SU-DHL-6 (cell line): ENCODE results near the gene PEX13.

Source experiments
- H2AFZ ChIP-seq: fragments of 200-600 bp; sonication (generic); 2 replicates; pipeline ENCODE4 v1.6.1; 2014; ENCODE audit warnings: low read depth, mild to moderate bottlenecking, moderate library complexity, mixed read lengths, antibody characterized with exemption, low read length; ENCODE audit not compliant: severe bottlenecking
- H3F3A ChIP-seq: fragments of 200-600 bp; shearing (Covaris generic); 2 replicates; pipeline ENCODE4 v1.6.0; 2016; ENCODE audit warnings: antibody characterized with exemption, mild to moderate bottlenecking; ENCODE audit not compliant: insufficient read depth
- H3K27ac ChIP-seq: fragments of 200-600 bp; sonication (generic); 2 replicates; pipeline ENCODE4 v1.5.1; 2016; ENCODE audit warnings: low read depth, mild to moderate bottlenecking, low read length, moderate library complexity, mixed read lengths
- H3K27me3 ChIP-seq: fragments of 200-600 bp; sonication (generic), shearing (Covaris generic); 2 replicates; pipeline ENCODE4 v1.6.0; 2014; ENCODE audit warnings: mild to moderate bottlenecking, low read length
- H3K36me3 ChIP-seq: fragments of 200-600 bp; sonication (generic); 2 replicates; pipeline ENCODE4 v1.6.1; 2014; ENCODE audit warnings: mild to moderate bottlenecking, low read length, mixed read lengths
- H3K4me2 ChIP-seq: fragments of 300-600, 200-600 bp; shearing (Covaris generic), sonication (generic); 2 replicates; pipeline ENCODE4 v1.6.0; 2014; ENCODE audit warnings: low read length, low read depth, mild to moderate bottlenecking; ENCODE audit not compliant: poor library complexity, severe bottlenecking
- H3K4me3 ChIP-seq: fragments of 200-600 bp; sonication (generic); 2 replicates; pipeline ENCODE4 v1.5.1; 2014; ENCODE audit warnings: antibody characterized with exemption, low read length, mild to moderate bottlenecking, mixed read lengths; ENCODE audit not compliant: insufficient read depth, poor library complexity, severe bottlenecking
- H3K79me2 ChIP-seq: fragments of 200-600 bp; sonication (generic); 2 replicates; pipeline ENCODE4 v1.6.1; 2014; ENCODE audit warnings: mild to moderate bottlenecking, low read length, moderate library complexity; ENCODE audit not compliant: insufficient read depth
- H3K9ac ChIP-seq: fragments of 200-600 bp; sonication (generic); 2 replicates; pipeline ENCODE4 v1.7.0; 2014; ENCODE audit warnings: mild to moderate bottlenecking, low read length
- H3K9me2 ChIP-seq: fragments of 200-600 bp; sonication (generic); replicated peaks from 2 replicates; pipeline ENCODE4 v1.6.1; 2014; ENCODE audit warnings: low read length; ENCODE audit not compliant: insufficient read depth
- H3K9me3 ChIP-seq: fragments of 200-600 bp; sonication (generic); 2 replicates; pipeline ENCODE4 v1.6.1; 2014; ENCODE audit warnings: low read length, mixed read lengths; ENCODE audit not compliant: insufficient read depth
- H4K20me1 ChIP-seq: fragments of 200-600 bp; sonication (generic); 2 replicates; pipeline ENCODE4 v1.6.1; 2014; ENCODE audit warnings: low read depth, mild to moderate bottlenecking, antibody characterized with exemption, low read length, moderate library complexity, mixed read lengths
- EZH2phosphoT487 ChIP-seq: fragments of 200-600 bp; sonication (generic), shearing (Covaris generic); conservative IDR thresholded peaks from 2 replicates; pipeline ENCODE4 v1.6.1; 2018; ENCODE audit warnings: mild to moderate bottlenecking, antibody characterized with exemption, low read length, moderate library complexity, mixed read lengths
- TF ChIP-seq, protein P1 (sequence below): fragments of 200-600 bp; sonication (generic); IDR thresholded peaks from one replicate; pipeline ENCODE4 v1.5.1; 2017; ENCODE audit warnings: antibody characterized with exemption, mild to moderate bottlenecking, low read length, moderate library complexity; ENCODE audit not compliant: insufficient read depth, poor library complexity, severe bottlenecking

Gene PEX13

DNA sequence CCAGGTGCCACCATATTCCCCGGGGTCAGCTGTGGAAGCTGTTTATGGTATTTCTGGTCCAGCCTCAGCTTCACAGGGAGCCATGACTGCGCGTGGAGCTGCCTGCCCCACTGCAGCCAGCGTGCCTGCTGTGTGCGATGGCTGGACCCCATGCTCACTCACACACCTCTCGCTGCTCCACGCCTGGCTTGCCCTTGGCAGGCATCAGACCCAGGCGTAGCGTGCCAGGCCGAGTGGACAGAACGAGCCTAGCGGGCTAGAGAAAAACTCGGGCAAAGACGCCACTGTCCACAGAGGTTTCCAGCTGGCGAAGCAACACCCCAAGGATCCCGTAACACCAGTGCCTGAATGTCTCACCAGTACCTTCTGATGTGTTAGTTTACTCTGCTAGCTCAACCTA is 42.9 kb upstream of the PEX13 start:
- H3F3A ChIP-seq = peaks cover 69% of the 10 kb centered on the region

DNA sequence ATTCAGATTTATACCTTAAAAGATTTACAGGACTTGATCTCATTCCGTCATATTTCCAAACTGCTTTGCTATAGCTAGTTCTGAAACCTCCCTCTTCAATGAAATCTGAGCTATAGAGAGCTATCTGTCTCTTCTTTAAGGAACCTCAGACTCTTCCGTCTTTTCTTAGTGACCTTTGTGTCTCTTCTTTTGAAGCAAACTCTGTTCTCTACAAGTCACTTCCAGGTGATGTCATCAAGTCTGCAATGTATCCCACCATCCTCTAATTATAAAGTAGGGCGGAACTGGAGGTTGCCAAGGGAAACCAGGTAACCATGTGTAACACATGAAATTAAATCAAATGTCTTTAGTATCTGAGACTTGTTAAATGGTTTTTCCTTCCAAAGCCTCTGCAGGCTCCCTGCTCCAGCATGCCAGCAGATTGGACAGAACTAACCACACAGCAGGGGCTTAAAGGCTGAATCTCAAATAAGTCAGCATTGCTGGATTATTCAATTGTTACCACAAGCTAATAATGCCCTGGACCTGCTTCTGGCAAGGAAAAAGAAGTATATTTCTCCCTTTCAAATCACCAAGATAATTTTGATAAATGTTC is 41.2 kb upstream of the PEX13 start:
- Histone ChIP-seq H3K27ac (peak overlapping the region; percentile 96), H3K9ac (peak overlapping the region; percentile 51), H3K79me2 (peaks cover 7% of the 10 kb centered on the region; the same call in 1 of the 2 replicates), H3K9me3 (no peaks in the 10 kb centered on the region), H3K27me3 (no peaks in the 10 kb centered on the region), H4K20me1 (no peaks in the 10 kb centered on the region), H3K4me2 (peak overlapping the region; percentile 76), H2AFZ (no peak overlapping the region), H3K4me3 (peak overlapping the region; percentile 0), H3K9me2 (no peaks in the 10 kb centered on the region), H3F3A (peaks cover 66% of the 10 kb centered on the region), H3K36me3 (no peaks in the 10 kb centered on the region)
- TF ChIP-seq, protein P1, sequence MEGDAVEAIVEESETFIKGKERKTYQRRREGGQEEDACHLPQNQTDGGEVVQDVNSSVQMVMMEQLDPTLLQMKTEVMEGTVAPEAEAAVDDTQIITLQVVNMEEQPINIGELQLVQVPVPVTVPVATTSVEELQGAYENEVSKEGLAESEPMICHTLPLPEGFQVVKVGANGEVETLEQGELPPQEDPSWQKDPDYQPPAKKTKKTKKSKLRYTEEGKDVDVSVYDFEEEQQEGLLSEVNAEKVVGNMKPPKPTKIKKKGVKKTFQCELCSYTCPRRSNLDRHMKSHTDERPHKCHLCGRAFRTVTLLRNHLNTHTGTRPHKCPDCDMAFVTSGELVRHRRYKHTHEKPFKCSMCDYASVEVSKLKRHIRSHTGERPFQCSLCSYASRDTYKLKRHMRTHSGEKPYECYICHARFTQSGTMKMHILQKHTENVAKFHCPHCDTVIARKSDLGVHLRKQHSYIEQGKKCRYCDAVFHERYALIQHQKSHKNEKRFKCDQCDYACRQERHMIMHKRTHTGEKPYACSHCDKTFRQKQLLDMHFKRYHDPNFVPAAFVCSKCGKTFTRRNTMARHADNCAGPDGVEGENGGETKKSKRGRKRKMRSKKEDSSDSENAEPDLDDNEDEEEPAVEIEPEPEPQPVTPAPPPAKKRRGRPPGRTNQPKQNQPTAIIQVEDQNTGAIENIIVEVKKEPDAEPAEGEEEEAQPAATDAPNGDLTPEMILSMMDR = no peak
- TF ChIP-seq EZH2phosphoT487 = no peak

More for the DNA sequence above, 42.9 kb upstream of the PEX13 start:
- Histone ChIP-seq H3K79me2 (peaks cover 7% of the 10 kb centered on the region; the same call in 1 of the 2 replicates), H3K4me2 (peak overlapping the region; percentile 76), H4K20me1 (no peaks in the 10 kb centered on the region), H3K9me2 (no peaks in the 10 kb centered on the region), H3K4me3 (no peak overlapping the region), H3K9me3 (no peaks in the 10 kb centered on the region), H3K27me3 (no peaks in the 10 kb centered on the region), H3K27ac (peak overlapping the region; percentile 96), H2AFZ (no peak overlapping the region), H3K9ac (no peak overlapping the region; the same call in 1 of the 2 replicates), H3K36me3 (no peaks in the 10 kb centered on the region)
- TF ChIP-seq, protein P1 = no peak
- no peak for TF ChIP-seq EZH2phosphoT487

DNA sequence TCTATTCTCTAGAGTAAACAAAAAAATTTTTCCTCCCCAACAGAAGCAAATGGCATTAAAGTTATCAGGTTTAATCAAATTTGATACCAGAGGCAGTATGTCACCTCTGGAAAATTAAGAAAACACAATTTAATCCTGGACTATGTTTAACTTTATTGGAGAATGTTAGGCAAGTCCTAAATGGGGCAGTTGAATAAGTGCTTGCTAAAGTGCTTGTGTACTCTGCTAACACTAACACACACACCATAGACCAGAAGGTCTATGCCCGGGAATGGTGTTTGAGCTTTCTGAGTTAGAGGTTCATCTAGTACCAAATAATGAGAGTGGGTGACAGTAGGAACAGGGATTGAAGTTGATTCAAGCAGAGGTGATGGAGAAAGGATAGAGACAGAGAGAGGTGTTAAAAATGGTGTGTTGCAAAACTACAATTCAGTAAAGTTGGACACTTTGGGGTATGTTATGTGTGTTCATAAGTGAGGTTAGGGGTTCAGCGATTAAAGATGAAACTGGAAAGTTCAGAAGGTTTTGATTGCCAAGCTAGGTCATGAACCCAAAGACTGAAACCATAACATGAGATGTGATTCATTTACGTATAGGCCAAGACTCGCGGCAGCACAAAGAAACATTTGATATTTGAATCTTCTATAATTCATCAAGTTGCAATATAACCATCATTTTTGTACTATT is 40.5 kb upstream of the PEX13 start:
- no peak overlapping the region for H3K4me3 ChIP-seq
- H4K20me1 ChIP-seq = no peaks in the 10 kb centered on the region
- no peaks in the 10 kb centered on the region for H3K9me2 ChIP-seq
- H3K9ac ChIP-seq = peak overlapping the region; percentile 51
- H3K27ac ChIP-seq = peak overlapping the region; percentile 96
- H3K27me3 ChIP-seq = no peaks in the 10 kb centered on the region
- H3F3A ChIP-seq = peaks cover 63% of the 10 kb centered on the region
- H3K36me3 ChIP-seq = no peaks in the 10 kb centered on the region
- peaks cover 7% of the 10 kb centered on the region; the same call in 1 of the 2 replicates for H3K79me2 ChIP-seq
- no peak for TF ChIP-seq EZH2phosphoT487
- TF ChIP-seq, protein P1 = no peak
- no peaks in the 10 kb centered on the region for H3K9me3 ChIP-seq
- peak overlapping the region; percentile 76 for H3K4me2 ChIP-seq
- peak overlapping the region; percentile 13 for H2AFZ ChIP-seq
